Adipose tissue (tissue), 3 donors: ENCODE results near the gene THSD4. TPM values are rescaled to one million over a fixed set of nuclear protein-coding genes. Genes with fewer than 3 reads are reported as not detected.
"Not testable (repeated sequence)": the region's sequence is repeated elsewhere in the genome, so short reads cannot be mapped to it uniquely, and the experiment has no call there.

Source experiments
- H3K27ac ChIP-seq: one replicate; pipeline ENCODE4 v1.5.1; 2013; ENCODE audit warnings: low read depth, low read length
- WGBS, 3 donors: extraction: QIAGEN DNeasy Blood & Tissue Kit; methylation state at CpG; one replicate each; pipeline ENCODE4 v1.1.7; 2013; 5-methylcytosine and 5-hydroxymethylcytosine counted together
- polyA plus RNA-seq, 3 donors: library from polyadenylated mRNA; stranded (reverse); fragments of 200-250 nt; gene quantifications; one replicate each; pipeline ENCODE4 v1.2.3, GENCODE V29; 2013
- donor health status: healthy with polysubstance abuse.
- donor health status: Bipolar disorder and iron deficiency.
- donor health status: healthy.

Gene THSD4
- polyA plus RNA-seq, 3 donors, result 1.6 to 3.1 (median 2.4) TPM

- WGBS, 3 donors, result 79 to 100% (median 96%) methylated on average over 2 of the region's 2 CpGs
- H3K27ac ChIP-seq, result no peak overlapping the region
These were observed 543.8 kb downstream of the THSD4 start for GRCh38 chr15:71658827-71659729.

- no peak overlapping the region for H3K27ac ChIP-seq
- 71 to 79% (median 76%) methylated on average over 4 of the region's 4 CpGs for WGBS, 3 donors
These were observed 544.4 kb downstream of the THSD4 start for GRCh38 chr15:71659730-71660067.

GRCh38 chr15:71660501-71660900 is 545.2 kb downstream of the THSD4 start:
- WGBS, 3 donors, result 70 to 83% (median 80%) methylated on average over 15 of the region's 15 CpGs
- no peak overlapping the region for H3K27ac ChIP-seq

GRCh38 chr15:71662306-71662705 is 547.0 kb downstream of the THSD4 start:
- 38 to 54% (median 41%) methylated on average over 1 of the region's 1 CpG for WGBS, 3 donors
- no peak overlapping the region for H3K27ac ChIP-seq

GRCh38 chr15:71664622-71665021 is 549.4 kb downstream of the THSD4 start:
- H3K27ac ChIP-seq, result no peak overlapping the region
- WGBS, 3 donors, result 76 to 97% (median 89%) methylated on average over 1 of the region's 1 CpG

- no peak overlapping the region for H3K27ac ChIP-seq
These were observed 551.7 kb downstream of the THSD4 start for GRCh38 chr15:71666763-71667620.

GRCh38 chr15:71669688-71670087 is 554.4 kb downstream of the THSD4 start:
- 45 to 54% (median 51%) methylated on average over 4 of the region's 4 CpGs for WGBS, 3 donors

GRCh38 chr15:71670222-71670621 is 555.0 kb downstream of the THSD4 start:
- 93 to 96% (median 94%) methylated on average over 3 of the region's 3 CpGs for WGBS, 3 donors
- not testable (repeated sequence) for H3K27ac ChIP-seq

More at GRCh38 chr15:71669688-71670087, 554.4 kb downstream of the THSD4 start:
- no peak overlapping the region for H3K27ac ChIP-seq

GRCh38 chr15:71674354-71674753 is 559.1 kb downstream of the THSD4 start:
- 85 to 100% (median 87%) methylated on average over 2 of the region's 2 CpGs for WGBS, 3 donors
- H3K27ac ChIP-seq, result no peak overlapping the region

GRCh38 chr15:71677352-71677751 is 562.1 kb downstream of the THSD4 start:
- whole genome bisulfite sequencing, 3 donors, result 26 to 56% (median 51%) methylated on average over 2 of the region's 2 CpGs
- no peak overlapping the region for H3K27ac ChIP-seq

GRCh38 chr15:71677766-71678165 is 562.5 kb downstream of the THSD4 start:
- 71 to 84% (median 79%) methylated on average over 5 of the region's 5 CpGs for WGBS, 3 donors
- H3K27ac ChIP-seq, result no peak overlapping the region

- H3K27ac ChIP-seq, result no peak overlapping the region
- 24 to 63% (median 41%) methylated on average over 2 of the region's 2 CpGs for WGBS, 3 donors
These were observed 562.9 kb downstream of the THSD4 start for GRCh38 chr15:71678191-71678590.

GRCh38 chr15:71678605-71679004 is 563.3 kb downstream of the THSD4 start:
- WGBS, 3 donors, result 85 to 93% (median 92%) methylated on average over 2 of the region's 2 CpGs
- H3K27ac ChIP-seq, result no peak overlapping the region

GRCh38 chr15:71679223-71679792 is 564.0 kb downstream of the THSD4 start:
- WGBS, 3 donors, result 74 to 82% (median 82%) methylated on average over 3 of the region's 3 CpGs
- no peak overlapping the region for H3K27ac ChIP-seq

- no peak overlapping the region for H3K27ac ChIP-seq
- 55 to 66% (median 62%) methylated on average over 5 of the region's 5 CpGs for WGBS, 3 donors
These were observed 564.6 kb downstream of the THSD4 start for GRCh38 chr15:71679793-71680353.

- 90 to 91% (median 91%) methylated on average over 3 of the region's 3 CpGs for WGBS, 3 donors
- no peak overlapping the region for H3K27ac ChIP-seq
These were observed 566.7 kb downstream of the THSD4 start for GRCh38 chr15:71682001-71682400.

GRCh38 chr15:71683411-71684274 is 568.4 kb downstream of the THSD4 start:
- H3K27ac ChIP-seq, result no peak overlapping the region
- 80 to 89% (median 80%) methylated on average over 9 of the region's 9 CpGs for WGBS, 3 donors

GRCh38 chr15:71685420-71685993 is 570.2 kb downstream of the THSD4 start:
- no peak overlapping the region for H3K27ac ChIP-seq
